GM21619 (cell line): Measurements from ENCODE around the gene PPP1R8.
"Not testable (repeated sequence)": the region's sequence is repeated elsewhere in the genome, so short reads cannot be mapped to it uniquely, and the experiment has no call there.

Experiments
- ATAC-seq: cut with Tn5 transposase; IDR thresholded peaks from one replicate; pipeline ENCODE4 v1.9.1; 2021; ENCODE audit not compliant: unreplicated experiment

PPP1R8 gene

DNA sequence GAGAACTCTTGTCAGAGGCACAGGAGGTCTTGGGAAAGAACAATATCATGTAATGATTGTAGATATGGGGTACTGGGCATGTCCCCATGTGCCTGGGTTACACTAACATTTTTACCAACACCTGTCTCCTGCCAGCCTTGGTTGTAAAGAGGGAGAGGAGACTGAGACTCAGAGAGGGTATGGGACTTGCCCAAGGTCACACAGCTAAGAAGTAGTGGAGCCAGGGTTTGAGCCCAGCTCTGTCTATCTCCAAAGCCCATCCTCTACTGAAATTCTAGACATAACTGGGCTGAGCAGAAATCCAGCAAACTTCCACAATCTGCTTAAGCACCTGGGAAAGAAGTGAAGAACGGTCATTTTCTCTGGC is 39.1 kb downstream of the PPP1R8 start:
- no peak for ATAC-seq

DNA sequence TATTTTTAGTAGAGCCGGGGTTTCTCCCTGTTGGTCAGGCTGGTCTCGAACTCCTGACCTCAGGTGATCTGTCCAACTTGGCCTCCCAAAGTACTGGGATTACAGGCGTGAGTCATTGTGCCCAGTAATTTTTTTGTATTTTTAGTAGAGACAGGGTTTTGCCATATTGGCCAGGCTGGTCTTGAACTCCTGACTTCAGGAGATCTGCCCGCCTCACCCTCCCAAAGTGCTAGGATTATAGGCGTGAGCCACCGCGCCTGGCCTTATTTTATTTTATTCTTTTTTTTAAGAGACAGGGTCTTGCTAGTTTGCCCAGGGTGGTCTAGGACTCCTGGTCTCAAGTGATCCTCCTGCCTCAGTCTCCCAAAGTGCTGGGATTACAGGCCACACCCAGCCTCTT is 40.5 kb downstream of the PPP1R8 start:
- not testable (repeated sequence) for ATAC-seq

- ATAC-seq: no peak
These were observed 41.6 kb downstream of the PPP1R8 start, which contains the start of gene THEMIS2 for GRCh38 chr1:27872059-27872801. Gene THEMIS2 (plus strand): TSS chr1:27872544. CDS start chr1:27872572, 28 bp downstream.

DNA sequence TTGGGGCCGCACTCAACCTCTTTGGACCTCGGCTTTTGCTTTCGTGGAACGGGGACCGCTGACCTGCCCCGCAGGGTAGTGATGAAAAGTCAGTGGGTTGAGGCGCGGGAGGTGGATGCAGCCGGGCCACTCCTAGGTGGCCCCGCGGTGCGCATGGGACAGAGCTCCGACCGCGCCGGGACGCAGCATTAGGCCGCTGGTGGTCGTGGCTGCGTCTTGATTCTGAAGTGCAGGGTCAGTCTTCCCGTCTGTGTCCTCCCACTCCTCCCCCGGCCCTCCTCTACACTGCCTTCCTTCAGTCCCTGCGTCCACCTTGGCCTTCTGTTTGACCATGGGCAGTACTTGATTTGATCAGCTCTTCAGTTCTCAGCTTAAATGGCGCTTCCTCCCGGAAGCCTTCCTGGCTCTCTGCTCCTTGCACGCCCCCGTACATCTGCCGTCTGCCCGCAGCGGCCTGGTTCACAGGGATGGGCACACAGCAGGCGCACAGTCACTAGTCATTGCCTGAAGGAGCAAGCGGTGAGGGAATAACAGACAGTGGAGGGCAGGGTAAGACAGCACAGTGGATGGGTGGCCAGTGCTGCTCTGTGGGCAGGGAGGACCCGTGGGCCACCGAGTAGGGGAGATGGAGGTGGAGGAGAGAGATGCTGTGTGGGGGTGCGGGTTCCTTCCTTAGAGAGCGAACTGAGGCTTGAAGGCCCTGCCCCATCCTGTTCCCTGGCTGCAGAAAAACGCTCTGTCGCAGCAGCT is 42.4 kb downstream of the PPP1R8 start:
- ATAC-seq: no peak

DNA sequence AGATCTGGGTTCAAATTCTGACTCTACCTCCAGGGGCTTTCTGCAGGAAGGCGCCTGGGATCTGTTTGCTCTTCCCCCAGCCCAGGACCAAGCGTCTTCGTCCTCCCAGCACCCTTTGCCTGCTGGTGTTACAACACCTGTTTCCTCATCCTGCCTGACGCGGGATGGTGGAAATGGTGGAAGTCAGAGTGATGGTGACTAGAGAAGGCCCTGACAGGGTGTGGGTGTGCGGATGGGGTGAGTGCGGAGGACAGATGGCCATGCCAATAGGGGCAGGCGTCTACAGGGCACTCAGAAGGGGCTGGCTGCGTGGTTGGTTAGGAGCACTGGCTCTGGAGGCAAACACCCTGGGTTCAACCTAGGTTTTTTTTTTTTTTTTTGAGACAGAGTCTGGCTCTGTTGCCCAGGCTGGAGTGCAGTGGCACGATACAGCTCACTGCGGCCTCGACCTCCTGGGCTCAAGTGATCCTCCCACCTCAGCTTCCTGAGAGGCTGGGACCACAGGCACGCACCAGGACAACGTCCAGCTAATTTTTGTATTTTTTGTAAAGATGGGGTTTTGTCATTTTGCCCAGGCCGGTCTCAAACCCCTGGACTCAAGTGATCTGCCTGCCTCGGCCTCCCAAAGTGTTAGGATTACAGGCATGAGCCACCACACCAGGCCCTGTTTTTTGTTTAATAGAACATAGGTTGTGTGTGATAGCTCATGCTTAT is 43.2 kb downstream of the PPP1R8 start:
- no peak for ATAC-seq

- ATAC-seq: no peak
These were observed 45.9 kb downstream of the PPP1R8 start for GRCh38 chr1:27876341-27877114.

GRCh38 chr1:27877115-27877416 is 46.5 kb downstream of the PPP1R8 start:
- ATAC-seq: no peak

DNA sequence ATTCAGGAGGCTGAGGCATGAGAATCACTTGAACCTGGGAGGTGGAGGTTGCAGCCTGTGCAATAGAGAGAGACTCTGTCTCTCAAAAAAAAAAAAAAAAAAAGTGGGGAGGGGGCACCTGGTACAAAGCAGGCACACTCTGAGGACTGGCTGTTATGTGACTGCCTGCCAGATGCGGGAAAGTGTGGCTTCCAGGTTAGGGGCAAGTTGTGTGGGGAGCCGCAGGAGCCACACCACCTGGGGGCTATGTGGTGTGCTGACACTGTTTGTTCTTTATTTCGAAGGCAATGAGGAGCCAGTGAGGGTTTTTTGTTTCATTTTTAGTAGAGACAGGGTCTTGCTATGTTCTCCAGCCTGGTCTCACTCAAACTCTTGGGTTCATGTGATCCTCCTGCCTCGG is 47.5 kb downstream of the PPP1R8 start:
- ATAC-seq: no peak

- no peak for ATAC-seq
These were observed 48.3 kb downstream of the PPP1R8 start for GRCh38 chr1:27878787-27879335.

GRCh38 chr1:27879374-27880082 is 48.9 kb downstream of the PPP1R8 start:
- ATAC-seq: no peak

- no peak for ATAC-seq
These were observed 51.9 kb downstream of the PPP1R8 start for GRCh38 chr1:27882543-27882903.

DNA sequence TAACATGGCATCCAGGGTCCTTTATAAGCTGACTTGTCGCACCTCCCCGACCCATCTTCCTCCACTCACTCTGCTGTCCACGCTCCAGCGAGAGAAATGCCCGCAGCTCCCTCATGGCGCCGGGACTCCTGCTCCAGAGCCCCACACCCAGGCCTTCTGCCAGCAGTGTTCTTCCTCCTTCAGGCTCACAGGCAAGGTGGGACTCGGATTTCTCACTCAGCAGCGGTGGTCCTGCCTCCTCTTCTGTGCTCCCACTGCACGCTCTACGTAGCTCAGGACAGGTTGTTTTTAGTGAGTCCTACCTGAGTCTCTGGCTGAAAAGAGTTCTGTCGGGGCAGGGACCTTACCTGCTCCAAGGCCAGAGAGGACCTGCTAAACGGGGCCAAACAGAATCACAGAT is 53.0 kb downstream of the PPP1R8 start:
- no peak for ATAC-seq

GRCh38 chr1:27884006-27884954 is 53.7 kb downstream of the PPP1R8 start:
- peak; percentile 40 for ATAC-seq

GRCh38 chr1:27885114-27885528 is 54.5 kb downstream of the PPP1R8 start:
- ATAC-seq: no peak

- no peak for ATAC-seq
These were observed 55.2 kb downstream of the PPP1R8 start for GRCh38 chr1:27885621-27886352.

DNA sequence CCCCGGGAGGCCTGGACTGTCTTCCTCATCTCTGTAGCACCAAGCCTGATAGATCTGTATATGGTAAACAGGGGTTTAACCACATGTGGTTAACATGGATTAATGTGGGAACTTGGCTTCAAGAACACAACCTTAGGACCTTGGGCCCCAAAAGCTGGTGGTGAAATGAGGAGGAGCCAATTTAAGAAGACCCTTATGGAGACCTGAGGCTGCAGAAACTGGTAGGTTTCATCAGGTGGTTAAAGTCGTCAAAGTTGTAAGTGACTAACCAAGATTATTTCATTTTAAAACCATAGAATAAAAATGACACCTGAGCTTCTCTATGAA is 55.7 kb downstream of the PPP1R8 start:
- ATAC-seq: no peak

GRCh38 chr1:27886744-27887143 is 56.2 kb downstream of the PPP1R8 start:
- ATAC-seq: no peak

- no peak for ATAC-seq
These were observed 56.8 kb downstream of the PPP1R8 start for GRCh38 chr1:27887215-27888021.
